NOMO-1 treated with dmso at 0.1 percent for 144 hours (cell line): ENCODE measurements around the gene WAC.
"Not testable (repeated sequence)": the region's sequence is repeated elsewhere in the genome, so short reads cannot be mapped to it uniquely, and the experiment has no call there.

Source experiments
- DNase-seq: peaks from one replicate; lab custom pipeline; 2025; ENCODE audit not compliant: unreplicated experiment; lab: John Stamatoyannopoulos, UW

WAC gene

DNA sequence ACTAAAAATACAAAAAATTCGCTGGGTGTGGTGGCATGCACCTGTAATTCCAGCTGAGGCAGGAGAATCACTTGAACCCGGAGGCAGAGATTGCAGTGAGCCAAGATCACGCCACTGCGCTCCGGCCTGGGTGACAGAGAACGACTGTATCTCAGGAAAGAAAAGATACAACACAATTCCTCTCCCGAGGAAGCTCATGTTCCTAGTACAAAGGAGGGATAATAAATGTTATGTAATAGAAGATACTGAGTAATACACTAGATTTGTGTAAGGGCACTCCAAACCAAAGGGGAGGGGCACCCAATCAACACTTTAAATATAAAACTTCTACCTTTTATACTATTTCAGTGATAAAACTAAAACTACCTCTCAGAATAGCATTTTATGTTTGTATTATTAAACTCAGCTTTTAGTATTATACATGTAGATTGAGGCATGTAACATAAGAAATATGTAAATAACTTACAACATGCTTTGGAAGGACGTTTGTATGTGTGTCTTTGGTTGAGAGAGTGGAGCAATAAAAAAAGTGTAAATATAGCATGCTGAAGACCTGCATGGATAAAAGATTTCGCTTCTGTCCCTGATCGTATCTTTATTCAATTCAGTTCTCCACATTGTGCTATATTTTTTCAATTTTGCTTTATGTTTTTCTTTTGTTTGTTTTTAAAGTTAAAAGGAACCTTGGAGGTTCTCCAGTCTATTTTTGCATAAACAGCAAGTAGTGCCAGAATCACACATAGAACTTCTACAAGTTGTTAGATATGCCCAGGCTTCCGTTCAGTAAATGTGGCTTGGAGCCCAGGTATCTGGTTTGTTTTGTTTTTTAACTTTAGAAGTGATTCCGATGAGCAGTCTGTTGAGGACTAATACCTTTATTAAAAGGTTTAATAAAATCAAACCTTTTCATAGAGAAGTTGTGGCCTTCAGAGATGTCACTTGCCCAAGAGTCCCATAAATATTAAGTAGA is 71.9 kb downstream of the WAC start:
- DNase-seq: no peak

DNA sequence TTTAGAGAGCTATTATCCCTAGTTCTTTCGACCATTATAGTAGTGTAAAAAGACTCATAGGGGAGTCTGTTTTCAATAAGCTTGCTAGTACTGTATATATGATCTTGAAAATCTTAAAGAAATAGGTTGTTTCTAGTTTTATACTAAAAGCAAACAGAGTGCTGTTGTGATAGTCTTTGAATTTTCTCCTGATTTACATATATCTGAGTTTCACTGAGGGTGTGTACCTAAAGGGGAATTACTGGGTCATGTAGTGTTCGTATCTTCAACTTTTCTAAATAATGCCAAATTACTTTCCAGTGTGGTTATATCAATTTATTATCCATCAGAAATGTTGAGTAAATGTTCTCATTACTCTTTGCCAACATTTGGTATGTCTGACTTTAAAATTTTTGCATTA is 73.7 kb downstream of the WAC start:
- no peak for DNase-seq

DNA sequence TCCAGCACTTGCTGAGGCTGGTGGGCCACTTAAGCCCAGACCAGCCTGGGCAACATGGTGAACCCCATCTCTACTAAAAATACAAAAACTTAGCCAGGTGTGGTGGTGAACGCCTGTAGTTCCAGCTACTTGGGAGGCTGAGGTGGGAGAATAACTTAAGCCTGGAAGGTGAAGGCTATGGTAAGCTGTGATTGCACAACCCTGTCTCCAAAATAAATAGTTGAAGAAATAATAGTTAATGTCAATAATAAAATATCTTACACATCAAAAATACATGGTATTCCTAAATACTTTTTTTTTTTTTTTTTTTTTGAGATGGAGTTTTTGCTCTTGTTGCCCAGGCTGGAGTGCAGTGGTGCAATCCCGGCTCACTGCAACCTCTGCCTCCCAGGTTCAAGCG is 76.7 kb downstream of the WAC start:
- DNase-seq: not testable (repeated sequence)

DNA sequence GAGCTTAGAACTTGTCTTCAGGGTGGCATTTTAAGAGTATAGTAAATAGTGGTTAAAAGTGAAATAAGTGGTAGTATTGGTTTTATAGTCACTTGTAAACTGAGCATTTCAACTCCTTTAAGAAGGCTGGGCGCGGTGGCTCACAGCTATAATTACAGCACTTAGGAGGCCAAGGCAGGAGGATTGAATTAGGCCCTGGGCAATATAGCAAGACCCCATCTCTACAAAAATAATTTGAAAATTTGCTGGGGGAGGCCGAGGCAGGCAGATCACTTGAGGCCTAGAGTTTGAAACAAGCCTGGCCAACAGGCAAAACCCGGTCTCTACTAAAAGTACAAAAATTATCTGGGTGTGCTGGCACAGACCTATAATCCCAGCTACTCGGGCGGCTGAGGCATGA is 80.0 kb downstream of the WAC start:
- no peak for DNase-seq

DNA sequence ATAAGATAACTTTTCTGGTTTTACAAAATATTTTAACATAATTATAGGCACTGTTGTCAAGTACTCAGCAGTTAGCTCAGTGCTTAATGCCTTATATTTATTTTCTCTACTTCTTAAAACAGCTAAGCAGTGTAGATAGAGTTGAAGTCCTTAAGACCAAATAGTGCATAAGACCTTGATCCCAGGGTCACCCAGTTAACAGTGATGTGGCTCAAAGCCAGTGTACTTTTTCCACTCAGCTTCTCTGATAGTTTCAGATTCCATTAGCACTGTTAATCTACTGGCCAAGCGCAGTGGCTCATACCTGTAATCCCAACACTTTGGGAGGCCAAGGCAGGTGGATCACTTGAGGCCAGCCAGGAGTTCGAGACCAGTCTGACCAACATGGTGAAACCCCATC is 83.6 kb downstream of the WAC start:
- no peak for DNase-seq

DNA sequence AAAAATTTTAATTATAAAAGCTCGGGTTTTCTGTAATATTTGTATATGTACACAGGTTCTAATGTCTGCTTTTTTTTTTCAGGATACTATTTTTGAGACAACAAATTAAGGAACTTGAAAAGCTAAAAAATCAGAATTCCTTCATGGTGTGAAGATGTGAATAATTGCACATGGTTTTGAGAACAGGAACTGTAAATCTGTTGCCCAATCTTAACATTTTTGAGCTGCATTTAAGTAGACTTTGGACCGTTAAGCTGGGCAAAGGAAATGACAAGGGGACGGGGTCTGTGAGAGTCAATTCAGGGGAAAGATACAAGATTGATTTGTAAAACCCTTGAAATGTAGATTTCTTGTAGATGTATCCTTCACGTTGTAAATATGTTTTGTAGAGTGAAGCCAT is 86.5 kb downstream of the WAC start:
- no peak for DNase-seq

DNA sequence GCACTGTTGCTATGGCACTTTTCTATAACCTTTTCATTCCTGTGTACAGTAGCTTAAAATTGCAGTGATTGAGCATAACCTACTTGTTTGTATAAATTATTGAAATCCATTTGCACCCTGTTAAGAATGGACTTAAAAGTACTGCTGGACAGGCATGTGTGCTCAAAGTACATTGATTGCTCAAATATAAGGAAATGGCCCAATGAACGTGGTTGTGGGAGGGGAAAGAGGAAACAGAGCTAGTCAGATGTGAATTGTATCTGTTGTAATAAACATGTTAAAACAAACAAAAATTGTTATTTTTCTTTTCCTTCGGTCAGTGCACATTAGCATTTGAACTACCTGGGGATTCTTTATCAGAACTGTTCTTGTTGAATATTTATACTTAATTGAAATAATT is 87.3 kb downstream of the WAC start:
- DNase-seq: no peak

DNA sequence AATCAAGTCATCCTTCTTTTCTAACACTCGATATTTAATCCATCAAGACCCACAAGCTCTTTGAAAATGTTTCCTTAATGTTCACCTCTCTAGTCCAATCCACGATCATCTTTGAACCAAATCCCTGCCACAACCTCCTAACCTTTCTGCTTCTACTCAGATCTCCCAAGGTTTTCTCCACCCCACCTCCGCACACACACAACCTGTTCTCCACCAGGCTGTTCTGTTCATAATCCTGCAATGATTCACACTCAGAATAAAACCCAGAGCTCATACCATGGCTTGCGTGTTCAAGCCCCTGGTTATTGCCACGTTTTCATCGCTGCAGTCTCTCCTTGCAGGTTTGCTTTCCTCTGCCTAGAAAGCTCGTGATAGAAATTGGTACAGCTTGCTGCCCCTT is 90.6 kb downstream of the WAC start:
- no peak for DNase-seq

DNA sequence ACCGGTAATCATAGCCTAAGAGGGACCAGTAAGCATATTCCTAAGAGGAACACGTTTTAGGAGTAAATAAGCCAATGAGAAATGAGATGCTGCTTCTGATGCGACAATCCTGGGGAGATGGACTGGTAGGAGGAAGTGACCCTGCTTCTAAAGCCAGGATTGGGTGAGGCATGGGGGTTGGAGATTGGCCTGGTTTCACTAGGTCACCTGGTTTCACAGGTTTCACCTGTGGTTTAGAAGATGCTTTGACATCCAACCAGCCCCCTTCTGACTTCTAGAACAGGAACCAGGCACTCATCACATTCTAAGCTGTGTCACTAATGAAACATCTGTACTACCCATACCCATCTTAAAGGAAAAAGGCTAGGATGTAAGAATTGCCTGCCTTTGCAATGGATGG is 91.4 kb downstream of the WAC start:
- no peak for DNase-seq

DNA sequence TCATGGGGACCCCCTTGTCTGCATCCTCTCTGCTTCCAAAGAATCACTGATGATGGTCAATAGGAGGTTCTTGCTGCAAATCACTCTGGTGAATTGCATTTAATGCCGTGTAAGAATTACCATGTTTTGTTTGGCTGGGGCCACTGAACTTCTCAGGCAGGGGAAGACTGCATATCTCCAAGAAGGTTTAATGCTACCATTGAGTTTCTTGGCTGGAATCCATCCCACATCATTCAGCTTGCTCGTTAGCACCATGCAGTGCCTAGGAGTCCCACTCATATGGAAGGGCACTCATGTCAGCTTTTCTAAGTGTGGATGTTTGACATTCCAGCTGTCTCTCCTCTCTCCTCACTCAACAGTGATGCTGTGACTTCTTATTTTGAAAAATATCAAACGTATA is 94.2 kb downstream of the WAC start:
- no peak for DNase-seq

DNA sequence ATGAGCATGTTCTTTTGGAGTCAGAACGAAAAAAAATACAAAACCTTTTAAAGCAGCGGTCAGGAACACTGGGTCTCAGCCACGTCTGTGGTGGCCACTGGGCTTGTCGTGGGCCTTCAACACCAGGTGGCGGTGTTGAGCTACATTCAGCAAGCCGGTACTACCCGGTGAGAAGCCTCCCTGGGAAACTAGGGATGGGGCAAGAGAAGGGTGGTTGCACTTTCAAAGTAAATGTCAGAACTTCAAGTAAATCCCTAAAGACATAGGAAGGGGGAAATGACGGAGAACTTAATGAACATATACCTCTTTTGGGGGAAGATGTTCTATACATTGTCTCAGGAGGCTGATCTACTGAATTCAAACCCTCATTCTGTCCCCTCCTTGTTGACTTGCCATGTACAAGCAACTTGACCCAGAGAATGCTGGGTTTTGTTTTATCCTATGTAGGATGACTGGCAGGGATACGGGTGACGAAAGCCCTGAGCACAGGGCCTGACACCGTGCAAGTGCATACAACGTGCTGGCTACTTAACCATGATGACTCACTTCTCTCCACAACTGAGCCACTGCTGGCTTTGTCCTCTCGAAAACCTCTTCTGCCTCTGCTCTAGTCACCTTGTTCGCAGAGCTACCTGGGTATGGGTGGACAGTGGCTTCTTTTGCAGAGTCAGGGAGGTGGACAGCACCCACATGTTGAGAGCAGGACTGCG is 95.4 kb downstream of the WAC start:
- DNase-seq: peak; percentile 15

DNA sequence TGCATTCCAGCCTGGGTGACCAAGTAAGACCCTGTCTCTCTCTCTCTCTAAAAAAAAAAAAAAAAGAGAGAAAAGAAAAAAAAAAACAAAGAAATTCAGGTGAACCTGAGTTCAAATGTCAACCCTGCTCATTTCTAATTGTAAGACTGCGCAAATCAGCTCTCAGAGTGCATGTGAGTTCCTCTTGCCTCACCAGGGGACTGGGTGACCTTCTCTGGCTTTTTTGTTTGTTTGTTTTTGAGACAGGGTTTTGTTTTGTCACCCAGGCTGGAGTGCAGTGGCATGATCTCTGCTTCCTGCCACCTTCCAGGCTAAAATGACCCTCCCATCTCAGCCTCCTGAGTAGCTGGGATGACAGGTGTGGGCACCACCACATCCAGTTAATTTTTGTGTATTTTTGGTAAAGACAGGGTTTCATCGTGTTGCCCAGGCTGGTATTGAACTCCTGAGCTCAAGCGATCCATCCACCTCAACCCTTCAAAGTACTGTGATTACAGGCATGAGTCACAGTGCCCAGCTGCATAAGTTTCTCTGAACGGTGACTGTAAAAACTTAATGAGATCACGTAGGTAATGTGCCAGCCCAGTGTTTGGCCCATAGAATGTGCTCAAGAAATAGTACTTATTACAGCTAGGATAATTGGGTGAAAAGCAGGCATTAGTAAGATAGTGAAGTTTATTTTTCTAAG is 99.1 kb downstream of the WAC start:
- DNase-seq: no peak

DNA sequence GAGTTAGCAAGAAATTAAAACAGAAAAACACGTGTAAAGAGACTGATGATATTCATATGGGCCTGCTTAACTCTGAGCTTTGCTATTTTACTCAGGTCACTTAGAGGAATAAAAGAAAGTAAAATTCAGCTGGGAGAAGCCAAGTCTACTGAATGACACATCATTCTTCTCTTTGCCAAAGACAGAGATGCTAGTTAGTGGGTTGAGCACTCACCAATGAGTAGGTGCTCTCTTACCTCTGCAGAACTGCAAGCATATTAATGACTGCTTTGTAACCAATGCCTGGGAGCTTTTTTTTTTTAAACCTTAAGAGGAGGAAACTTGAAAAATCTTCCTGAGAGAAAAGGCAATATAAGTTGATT is 99.6 kb downstream of the WAC start:
- no peak for DNase-seq

DNA sequence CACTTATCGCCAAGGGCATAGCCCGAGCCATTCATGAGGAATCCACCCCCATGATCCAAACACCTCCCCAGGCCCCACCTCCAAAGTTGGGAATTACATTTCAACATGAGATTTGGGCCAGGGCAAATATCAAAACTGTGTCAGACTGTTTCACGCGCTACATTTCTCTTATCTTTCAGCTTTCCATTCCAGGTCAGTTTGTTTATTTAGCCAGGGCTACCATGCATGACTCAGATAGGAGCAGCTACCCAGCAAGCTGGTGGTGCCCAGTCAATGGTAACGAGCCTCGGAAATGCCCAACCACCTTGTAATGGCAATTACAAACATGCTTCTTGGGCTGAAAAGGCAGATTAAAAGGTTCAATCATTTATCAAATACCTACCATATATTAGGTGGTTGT is 100.8 kb downstream of the WAC start:
- no peak for DNase-seq

DNA sequence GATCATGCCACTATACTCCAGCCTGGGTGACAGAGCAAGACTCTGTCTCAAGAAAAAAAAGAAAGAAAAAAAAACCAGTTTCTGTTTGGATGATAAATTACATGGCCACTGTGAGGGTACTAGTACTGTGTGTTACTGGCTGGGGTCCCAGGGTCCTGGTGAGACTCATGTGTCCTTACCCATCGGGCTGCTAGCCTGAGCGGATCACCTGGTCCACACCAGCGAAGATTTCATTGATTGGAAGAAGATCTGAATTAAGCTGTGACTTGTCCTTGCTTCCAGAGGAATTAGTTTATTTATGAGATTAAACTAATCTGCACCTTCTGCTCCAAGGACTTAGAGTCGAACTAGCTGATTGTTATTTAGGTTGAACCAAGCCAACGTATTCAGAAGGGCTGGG is 104.4 kb downstream of the WAC start:
- no peak for DNase-seq

DNA sequence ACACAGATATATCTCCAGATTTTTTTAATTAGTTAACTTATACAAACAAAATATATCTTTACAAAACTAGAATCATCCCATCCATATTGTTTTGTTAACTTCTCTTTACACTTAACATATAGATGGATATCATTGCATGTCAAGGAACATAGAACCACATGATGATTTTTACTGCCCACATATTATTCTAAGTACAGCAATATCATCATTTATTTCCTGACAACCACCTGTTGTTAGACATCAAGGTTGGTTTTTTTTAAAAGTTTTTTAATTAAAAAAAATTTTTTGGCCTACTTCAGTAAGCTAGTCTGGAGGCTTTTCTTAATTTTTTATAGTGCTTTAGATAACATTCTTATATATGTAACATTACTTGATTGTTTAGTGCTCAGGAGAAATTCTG is 105.5 kb downstream of the WAC start:
- DNase-seq: no peak

DNA sequence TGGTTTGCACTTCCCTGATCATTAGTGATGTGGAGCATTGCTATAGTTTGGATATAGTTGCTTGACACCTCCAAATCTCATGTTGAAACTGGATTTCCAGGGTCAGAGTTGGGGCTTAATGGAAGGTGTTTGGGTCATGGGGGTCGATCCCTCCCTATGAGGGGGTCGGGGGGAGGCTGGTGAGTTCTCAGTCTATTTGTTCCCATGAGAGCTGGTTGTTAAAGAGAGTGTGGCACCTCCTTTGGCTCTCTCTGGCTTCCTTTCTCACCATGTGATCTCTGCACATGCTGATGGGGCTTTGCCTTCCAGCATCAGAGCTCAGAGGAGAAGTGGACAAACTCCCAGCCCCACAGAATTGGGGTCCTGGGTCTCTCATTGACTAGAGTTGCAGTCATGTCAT is 107.6 kb downstream of the WAC start:
- DNase-seq: no peak

DNA sequence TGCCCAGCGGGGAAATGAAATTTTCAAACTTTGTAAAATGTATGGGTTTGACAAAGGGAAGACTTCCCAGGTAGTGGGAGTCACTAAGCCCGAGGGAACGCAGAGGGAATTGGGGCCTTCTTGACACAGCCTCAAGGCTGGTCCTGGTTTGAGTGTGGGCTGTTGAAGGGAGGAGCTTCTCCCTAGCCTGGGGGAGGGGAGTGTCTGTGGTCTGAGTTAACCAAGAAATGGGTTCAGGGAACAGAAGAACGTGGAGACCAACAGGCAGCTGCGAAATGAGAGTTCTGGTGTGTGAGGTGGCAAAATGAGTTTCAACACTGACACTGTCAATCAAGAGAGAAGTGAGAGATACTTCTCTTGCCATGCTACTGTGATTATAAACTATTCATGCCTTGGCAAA is 111.7 kb downstream of the WAC start:
- no peak for DNase-seq

DNA sequence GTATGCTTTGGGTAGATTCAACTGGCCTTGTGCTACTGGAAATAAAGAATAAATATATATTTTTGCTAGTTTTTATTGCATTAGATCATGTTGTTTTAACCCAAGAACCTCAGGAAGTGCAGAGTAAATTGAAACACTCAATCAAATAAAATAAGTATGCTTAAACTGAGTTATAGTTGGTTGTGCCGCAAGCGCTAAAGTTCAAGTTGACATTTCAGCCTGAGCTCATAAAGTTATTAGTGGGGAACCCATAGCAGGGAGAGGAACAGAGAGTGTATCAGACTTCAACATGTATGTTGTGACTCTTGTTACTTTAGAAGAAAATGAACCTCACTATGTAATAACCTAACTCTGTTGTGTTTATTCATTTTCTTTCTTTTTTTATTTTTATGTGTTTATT is 119.2 kb downstream of the WAC start:
- DNase-seq: no peak

DNA sequence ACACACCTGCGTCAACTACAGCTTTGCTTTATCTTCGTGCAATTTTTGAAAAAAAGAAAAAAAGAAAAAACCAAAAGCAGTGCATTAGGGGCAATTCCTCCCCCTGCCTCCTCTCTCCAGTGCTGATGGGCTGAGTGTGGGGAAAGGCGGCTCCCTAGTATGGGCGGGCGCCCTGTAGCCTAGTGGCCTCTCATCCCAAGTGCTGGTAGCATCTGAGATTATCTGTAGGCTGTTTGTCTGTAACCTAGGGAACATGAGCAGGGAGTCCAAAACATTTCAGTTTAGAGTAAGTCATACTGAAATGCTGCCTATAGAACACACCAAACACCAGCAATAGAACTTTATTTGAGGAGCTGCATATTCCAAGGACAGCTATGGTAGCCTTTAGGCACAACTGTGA is 119.8 kb downstream of the WAC start:
- no peak for DNase-seq

DNA sequence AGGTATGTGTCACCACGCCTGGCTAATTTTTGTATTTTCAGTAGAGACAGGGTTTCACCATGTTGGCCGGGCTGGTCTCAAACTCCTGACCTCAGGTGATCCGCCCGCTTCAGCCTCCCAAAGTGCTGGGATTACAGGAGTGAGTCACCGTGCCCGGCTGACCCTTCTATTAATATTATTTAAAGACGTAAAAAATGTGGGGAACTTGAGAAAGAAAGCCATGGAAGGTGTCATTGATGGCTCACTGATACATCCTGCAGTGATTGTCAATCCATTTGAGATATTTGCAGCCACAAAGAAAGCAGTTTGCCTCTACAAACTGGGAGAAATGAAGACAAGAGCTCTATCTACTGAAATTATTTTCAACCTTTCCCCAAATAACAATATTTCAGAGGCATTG is 125.9 kb downstream of the WAC start:
- not testable (repeated sequence) for DNase-seq

DNA sequence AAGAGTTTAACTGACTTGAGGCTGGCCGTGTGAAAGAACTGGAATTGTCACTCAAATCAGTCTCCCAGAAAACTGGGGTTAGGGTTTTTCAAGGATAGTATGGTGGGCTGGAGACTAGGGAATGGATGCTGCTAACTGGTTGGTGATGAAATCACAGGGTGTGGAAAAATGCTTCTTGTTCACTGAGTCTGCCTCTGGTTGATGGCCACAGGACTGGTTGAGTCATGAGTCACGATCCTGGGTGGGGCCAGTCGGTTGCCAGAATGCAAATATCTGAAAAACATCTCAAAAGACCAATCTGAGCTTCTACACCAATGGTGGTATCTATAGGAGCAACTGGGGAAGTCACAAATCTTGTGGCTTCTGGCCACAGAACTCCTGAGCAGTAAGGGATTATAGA is 128.1 kb downstream of the WAC start:
- no peak for DNase-seq
